ENCODE measurements around the gene SSH2. TPM values are rescaled to one million over a fixed set of nuclear protein-coding genes. Genes with fewer than 3 reads are reported as not detected.
A peak's percentile ranks its signal among the peaks of the same experiment; 100 is the strongest.

SSH2 gene
- total and polyA plus RNA-seq, 5 donors from 2014 or later, result 27.2 to 90.4 (median 38.2) TPM

DNA sequence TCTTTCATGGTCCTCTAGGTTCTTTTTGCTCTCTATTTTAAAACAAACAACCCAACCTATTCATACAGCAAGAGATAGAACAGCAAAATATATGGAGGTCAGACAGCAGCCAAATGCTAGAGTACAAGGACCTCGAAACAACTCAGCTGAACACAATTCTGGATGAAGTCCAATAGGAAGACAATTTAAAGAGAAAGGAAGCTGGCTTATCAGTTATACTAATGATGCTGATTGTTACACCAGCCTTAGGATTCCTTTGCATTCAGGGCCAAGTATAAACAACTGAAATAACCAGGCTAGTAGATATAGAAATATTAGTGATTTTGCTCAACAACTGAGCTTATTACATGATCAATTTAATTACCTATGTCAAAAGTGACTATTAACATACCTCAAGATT is 2.5 kb downstream of the SSH2 start:
- Histone ChIP-seq H3K36me3 (ENCODE audit: control insufficient read depth, insufficient read depth, low read length) (no peaks in the 10 kb centered on the region), H3K27ac (ENCODE audit: insufficient read depth, low read length, poor library complexity, severe bottlenecking) (no peak overlapping the region), H3K4me3 (ENCODE audit: low read depth, low read length) (peak overlapping the region; percentile 95), H3K4me1 (ENCODE audit: control insufficient read depth, insufficient read depth, low read length, poor library complexity, severe bottlenecking) (peaks cover 33% of the 10 kb centered on the region), H3K27me3 (ENCODE audit: control insufficient read depth, insufficient read depth, low read length) (no peaks in the 10 kb centered on the region), H3K9me3 (ENCODE audit: control insufficient read depth in 2 of 2, low read length in 2 of 2) (no peaks in the 10 kb centered on the region)
- H3K4me1 Mint-ChIP-seq, result peaks cover 18 to 36% (median 24%) of the 10 kb centered on the region in 4 donors
- ATAC-seq (ENCODE audit: low read depth in 2 of 2), result no peak
- H3K36me3 Mint-ChIP-seq, result no peaks in the 10 kb centered on the region
- no peak for DNase-seq
- H3K9me3 Mint-ChIP-seq, result no peaks in the 10 kb centered on the region
- H3K4me3 Mint-ChIP-seq, result peak overlapping the region in 3 of 4 donors; percentile 2 to 80 (median 3)
- peak overlapping the region in 1 of 3 donors; percentile 23 for H3K27ac Mint-ChIP-seq
- H3K27me3 Mint-ChIP-seq, result no peaks in the 10 kb centered on the region

DNA sequence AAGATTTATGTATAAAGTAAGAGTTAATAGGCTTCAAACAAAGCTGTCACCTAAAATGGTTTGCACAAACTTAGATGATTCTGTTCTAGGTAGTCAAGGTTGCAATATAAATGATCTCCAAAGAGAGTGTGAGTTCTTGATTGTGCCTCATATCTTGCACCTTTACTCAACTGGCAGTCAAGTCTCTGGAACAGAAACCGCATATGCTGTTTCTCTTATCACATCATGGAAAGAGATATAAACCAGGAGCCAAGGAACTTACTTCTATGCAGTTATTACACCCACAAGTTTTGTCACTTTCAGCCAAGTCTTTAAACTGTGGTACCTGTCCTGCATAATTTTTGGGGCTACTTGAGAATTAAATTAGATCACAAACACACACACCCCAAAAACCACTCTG is 5.2 kb downstream of the SSH2 start:
- ATAC-seq (ENCODE audit: low read depth in 2 of 2) (no peak), DNase-seq (no peak)
- peaks cover 18 to 43% (median 33%) of the 10 kb centered on the region in 4 donors for H3K4me1 Mint-ChIP-seq
- no peaks in the 10 kb centered on the region for H3K27me3 Mint-ChIP-seq
- Histone ChIP-seq H3K9me3 (ENCODE audit: control insufficient read depth in 2 of 2, low read length in 2 of 2) (no peaks in the 10 kb centered on the region), H3K4me3 (ENCODE audit: low read depth, low read length) (no peak overlapping the region), H3K27me3 (ENCODE audit: control insufficient read depth, insufficient read depth, low read length) (no peaks in the 10 kb centered on the region), H3K4me1 (ENCODE audit: control insufficient read depth, insufficient read depth, low read length, poor library complexity, severe bottlenecking) (peaks cover 15% of the 10 kb centered on the region), H3K27ac (ENCODE audit: insufficient read depth, low read length, poor library complexity, severe bottlenecking) (no peak overlapping the region), H3K36me3 (ENCODE audit: control insufficient read depth, insufficient read depth, low read length) (no peaks in the 10 kb centered on the region)
- H3K9me3 Mint-ChIP-seq, result no peaks in the 10 kb centered on the region
- H3K36me3 Mint-ChIP-seq, result peaks cover 5% of the 10 kb centered on the region
- H3K4me3 Mint-ChIP-seq, result no peak overlapping the region
- H3K27ac Mint-ChIP-seq, result no peak overlapping the region

DNA sequence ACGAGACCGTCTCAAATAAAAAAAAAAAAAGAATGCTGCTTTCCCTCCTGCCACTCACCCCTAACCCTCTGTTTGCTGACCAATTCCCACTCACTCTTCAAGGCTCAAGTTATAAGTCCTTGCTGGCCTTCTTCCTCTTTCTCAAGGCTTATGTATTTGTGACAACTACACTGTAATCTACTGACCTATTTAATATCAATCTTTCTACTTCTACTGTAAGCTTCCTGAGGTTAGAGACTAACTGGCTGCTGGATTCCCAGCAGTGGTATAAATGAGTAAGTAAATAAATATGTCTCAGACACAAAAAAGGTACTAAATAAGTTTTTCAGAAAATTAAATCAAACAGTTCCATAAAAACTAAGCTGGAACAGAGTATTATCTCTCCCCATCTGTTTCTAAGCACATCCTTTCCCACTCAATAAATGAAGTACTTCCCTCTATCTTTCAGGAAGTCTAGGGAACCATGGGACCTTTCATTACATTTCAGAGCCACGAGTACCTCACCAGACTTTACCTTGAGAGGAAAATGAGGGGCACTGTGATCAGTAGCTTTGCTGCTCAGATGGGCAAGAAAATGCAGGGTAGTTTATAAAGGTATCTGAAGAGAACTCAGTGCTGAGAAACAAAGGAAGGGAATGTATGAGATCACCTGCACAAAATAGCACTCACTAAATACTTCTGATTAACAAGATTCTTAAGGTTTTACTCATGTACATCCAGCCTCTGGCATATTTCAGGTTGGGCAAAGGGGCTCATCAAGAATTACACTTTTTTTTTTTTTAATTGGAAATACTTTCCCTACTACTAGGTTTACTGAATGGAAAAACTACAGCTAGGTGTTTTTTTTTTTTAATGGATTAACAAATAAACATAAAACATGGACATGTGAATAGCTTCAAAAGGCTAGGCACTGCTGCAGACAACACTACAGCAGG is 10.8 kb downstream of the SSH2 start:
- Mint-ChIP-seq H3K4me1 (peaks cover 28 to 47% (median 40%) of the 10 kb centered on the region in 4 donors), H3K9me3 (no peaks in the 10 kb centered on the region), H3K27ac (peak overlapping the region in 1 of 3 donors; percentile 5), H3K36me3 (peaks cover 9% of the 10 kb centered on the region), H3K4me3 (no peak overlapping the region), H3K27me3 (no peaks in the 10 kb centered on the region)
- Histone ChIP-seq H3K27me3 (ENCODE audit: control insufficient read depth, insufficient read depth, low read length) (no peaks in the 10 kb centered on the region), H3K27ac (ENCODE audit: insufficient read depth, low read length, poor library complexity, severe bottlenecking) (no peak overlapping the region), H3K9me3 (ENCODE audit: control insufficient read depth in 2 of 2, low read length in 2 of 2) (no peaks in the 10 kb centered on the region), H3K36me3 (ENCODE audit: control insufficient read depth, insufficient read depth, low read length) (peaks cover 3% of the 10 kb centered on the region), H3K4me1 (ENCODE audit: control insufficient read depth, insufficient read depth, low read length, poor library complexity, severe bottlenecking) (no peaks in the 10 kb centered on the region), H3K4me3 (ENCODE audit: low read depth, low read length) (no peak overlapping the region)
- ATAC-seq (ENCODE audit: low read depth in 2 of 2) (no peak), DNase-seq (no peak)

- no peak overlapping the region for H3K4me3 Mint-ChIP-seq
- no peak overlapping the region for H3K4me3 ChIP-seq (ENCODE audit: low read depth, low read length)
Measured at GRCh38 chr17:29918016-29918415, 12.0 kb downstream of the SSH2 start.

GRCh38 chr17:29914819-29915537 is 15.1 kb downstream of the SSH2 start:
- Histone ChIP-seq H3K9me3 (ENCODE audit: control insufficient read depth in 2 of 2, low read length in 2 of 2) (no peaks in the 10 kb centered on the region), H3K36me3 (ENCODE audit: control insufficient read depth, insufficient read depth, low read length) (peaks cover 3% of the 10 kb centered on the region), H3K4me1 (ENCODE audit: control insufficient read depth, insufficient read depth, low read length, poor library complexity, severe bottlenecking) (no peaks in the 10 kb centered on the region), H3K27ac (ENCODE audit: insufficient read depth, low read length, poor library complexity, severe bottlenecking) (no peak overlapping the region), H3K4me3 (ENCODE audit: low read depth, low read length) (no peak overlapping the region), H3K27me3 (ENCODE audit: control insufficient read depth, insufficient read depth, low read length) (no peaks in the 10 kb centered on the region)
- peaks cover 45 to 58% (median 50%) of the 10 kb centered on the region in 4 donors for H3K4me1 Mint-ChIP-seq
- H3K36me3 Mint-ChIP-seq, result peaks cover 4% of the 10 kb centered on the region
- DNase-seq (no peak), ATAC-seq (ENCODE audit: low read depth in 2 of 2) (no peak)
- no peaks in the 10 kb centered on the region for H3K27me3 Mint-ChIP-seq
- H3K4me3 Mint-ChIP-seq, result no peak overlapping the region
- H3K9me3 Mint-ChIP-seq, result no peaks in the 10 kb centered on the region
- H3K27ac Mint-ChIP-seq, result no peak overlapping the region

More at GRCh38 chr17:29918016-29918415, 12.0 kb downstream of the SSH2 start:
- H3K9me3 Mint-ChIP-seq, result no peaks in the 10 kb centered on the region
- H3K27me3 ChIP-seq (ENCODE audit: control insufficient read depth, insufficient read depth, low read length), result no peaks in the 10 kb centered on the region
- H3K27ac ChIP-seq (ENCODE audit: insufficient read depth, low read length, poor library complexity, severe bottlenecking), result no peak overlapping the region
- peak overlapping the region in 1 of 3 donors; percentile 56 for H3K27ac Mint-ChIP-seq
- H3K36me3 ChIP-seq (ENCODE audit: control insufficient read depth, insufficient read depth, low read length), result peaks cover 3% of the 10 kb centered on the region
- H3K4me1 ChIP-seq (ENCODE audit: control insufficient read depth, insufficient read depth, low read length, poor library complexity, severe bottlenecking), result no peaks in the 10 kb centered on the region
- no peak for DNase-seq
- no peaks in the 10 kb centered on the region for H3K9me3 ChIP-seq (ENCODE audit: control insufficient read depth in 2 of 2, low read length in 2 of 2)
- peaks cover 32 to 51% (median 38%) of the 10 kb centered on the region in 4 donors for H3K4me1 Mint-ChIP-seq
- H3K27me3 Mint-ChIP-seq, result no peaks in the 10 kb centered on the region
- ATAC-seq (ENCODE audit: low read depth in 2 of 2), result no peak
- peaks cover 9% of the 10 kb centered on the region for H3K36me3 Mint-ChIP-seq

DNA sequence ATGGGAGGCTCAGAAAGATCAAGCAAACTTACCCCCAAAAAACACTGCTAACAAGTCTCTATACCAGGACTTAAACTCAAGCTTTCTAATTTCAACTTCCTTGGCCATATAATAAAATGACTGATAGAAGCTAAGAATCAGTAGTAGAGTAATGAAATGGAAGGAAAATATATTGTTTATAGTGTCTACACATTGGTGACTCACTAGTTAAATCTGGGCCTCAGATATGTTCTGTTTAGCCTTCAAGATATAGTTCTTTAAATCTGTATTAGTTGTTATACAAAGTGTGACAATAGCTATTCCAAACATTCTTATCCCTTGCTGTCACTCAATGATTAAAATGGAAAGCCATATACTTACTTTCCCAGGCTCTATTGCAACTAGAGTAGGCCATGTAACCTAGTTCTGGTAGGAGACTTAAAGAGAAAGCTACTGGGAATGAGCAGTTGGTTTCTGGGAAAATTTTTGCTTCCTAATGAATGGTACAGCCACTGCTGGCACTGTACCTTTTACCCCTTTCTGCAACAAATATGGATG is 18.3 kb downstream of the SSH2 start:
- H3K27me3 ChIP-seq (ENCODE audit: control insufficient read depth, insufficient read depth, low read length), result no peaks in the 10 kb centered on the region
- H3K4me1 Mint-ChIP-seq, result peaks cover 36 to 52% (median 40%) of the 10 kb centered on the region in 4 donors
- ATAC-seq (ENCODE audit: low read depth in 2 of 2), result no peak
- no peaks in the 10 kb centered on the region for H3K36me3 Mint-ChIP-seq
- H3K36me3 ChIP-seq (ENCODE audit: control insufficient read depth, insufficient read depth, low read length), result peaks cover 3% of the 10 kb centered on the region
- H3K4me1 ChIP-seq (ENCODE audit: control insufficient read depth, insufficient read depth, low read length, poor library complexity, severe bottlenecking), result no peaks in the 10 kb centered on the region
- no peak overlapping the region for H3K4me3 Mint-ChIP-seq
- no peak overlapping the region for H3K27ac ChIP-seq (ENCODE audit: insufficient read depth, low read length, poor library complexity, severe bottlenecking)
- peak overlapping the region in 2 of 3 donors; percentile 8 to 38 for H3K27ac Mint-ChIP-seq
- H3K9me3 Mint-ChIP-seq, result peaks cover 0 to 4% (median 0%) of the 10 kb centered on the region in 7 donors
- DNase-seq, result no peak
- no peaks in the 10 kb centered on the region for H3K27me3 Mint-ChIP-seq
- H3K4me3 ChIP-seq (ENCODE audit: low read depth, low read length), result no peak overlapping the region
- no peaks in the 10 kb centered on the region for H3K9me3 ChIP-seq (ENCODE audit: control insufficient read depth in 2 of 2, low read length in 2 of 2)

GRCh38 chr17:29909236-29910003 is 20.6 kb downstream of the SSH2 start:
- ATAC-seq (ENCODE audit: low read depth in 2 of 2), result peak; percentile 80 to 83
- no peaks in the 10 kb centered on the region for H3K27me3 ChIP-seq (ENCODE audit: control insufficient read depth, insufficient read depth, low read length)
- no peak overlapping the region for H3K4me3 Mint-ChIP-seq
- H3K9me3 ChIP-seq (ENCODE audit: control insufficient read depth in 2 of 2, low read length in 2 of 2), result no peaks in the 10 kb centered on the region
- H3K27me3 Mint-ChIP-seq, result no peaks in the 10 kb centered on the region
- peak overlapping the region in 2 of 3 donors; percentile 4 to 71 for H3K27ac Mint-ChIP-seq
- peaks cover 0 to 4% (median 0%) of the 10 kb centered on the region in 7 donors for H3K9me3 Mint-ChIP-seq
- no peaks in the 10 kb centered on the region for H3K4me1 ChIP-seq (ENCODE audit: control insufficient read depth, insufficient read depth, low read length, poor library complexity, severe bottlenecking)
- H3K4me1 Mint-ChIP-seq, result peaks cover 35 to 46% (median 40%) of the 10 kb centered on the region in 4 donors
- H3K36me3 Mint-ChIP-seq, result no peaks in the 10 kb centered on the region
- no peak overlapping the region for H3K4me3 ChIP-seq (ENCODE audit: low read depth, low read length)
- no peaks in the 10 kb centered on the region for H3K36me3 ChIP-seq (ENCODE audit: control insufficient read depth, insufficient read depth, low read length)
- DNase-seq, result peak in 1 of 3 donors; percentile 17
- H3K27ac ChIP-seq (ENCODE audit: insufficient read depth, low read length, poor library complexity, severe bottlenecking), result no peak overlapping the region

Measured in CD4-positive, CD25-positive, alpha-beta regulatory T cell (primary cell).